ENCODE data around the gene PPIG. TPM values are rescaled to one million over a fixed set of nuclear protein-coding genes. Genes with fewer than 3 reads are reported as not detected.

The PPIG gene
- total and polyA plus RNA-seq, 9 of the 15 experiments (the other 6 are each of a cell fraction or from before 2014, with no cell fraction given) = 52.5 to 166 (median 124) TPM

GRCh38 chr2:169656164-169656563 lies 72.0 kb downstream of the PPIG start (continued):
- no peak for TF ChIP-seq TCF3 (CRISPR knock-in tag; IDR thresholded peaks at IDR 0.05)
- TF ChIP-seq, protein P1, sequence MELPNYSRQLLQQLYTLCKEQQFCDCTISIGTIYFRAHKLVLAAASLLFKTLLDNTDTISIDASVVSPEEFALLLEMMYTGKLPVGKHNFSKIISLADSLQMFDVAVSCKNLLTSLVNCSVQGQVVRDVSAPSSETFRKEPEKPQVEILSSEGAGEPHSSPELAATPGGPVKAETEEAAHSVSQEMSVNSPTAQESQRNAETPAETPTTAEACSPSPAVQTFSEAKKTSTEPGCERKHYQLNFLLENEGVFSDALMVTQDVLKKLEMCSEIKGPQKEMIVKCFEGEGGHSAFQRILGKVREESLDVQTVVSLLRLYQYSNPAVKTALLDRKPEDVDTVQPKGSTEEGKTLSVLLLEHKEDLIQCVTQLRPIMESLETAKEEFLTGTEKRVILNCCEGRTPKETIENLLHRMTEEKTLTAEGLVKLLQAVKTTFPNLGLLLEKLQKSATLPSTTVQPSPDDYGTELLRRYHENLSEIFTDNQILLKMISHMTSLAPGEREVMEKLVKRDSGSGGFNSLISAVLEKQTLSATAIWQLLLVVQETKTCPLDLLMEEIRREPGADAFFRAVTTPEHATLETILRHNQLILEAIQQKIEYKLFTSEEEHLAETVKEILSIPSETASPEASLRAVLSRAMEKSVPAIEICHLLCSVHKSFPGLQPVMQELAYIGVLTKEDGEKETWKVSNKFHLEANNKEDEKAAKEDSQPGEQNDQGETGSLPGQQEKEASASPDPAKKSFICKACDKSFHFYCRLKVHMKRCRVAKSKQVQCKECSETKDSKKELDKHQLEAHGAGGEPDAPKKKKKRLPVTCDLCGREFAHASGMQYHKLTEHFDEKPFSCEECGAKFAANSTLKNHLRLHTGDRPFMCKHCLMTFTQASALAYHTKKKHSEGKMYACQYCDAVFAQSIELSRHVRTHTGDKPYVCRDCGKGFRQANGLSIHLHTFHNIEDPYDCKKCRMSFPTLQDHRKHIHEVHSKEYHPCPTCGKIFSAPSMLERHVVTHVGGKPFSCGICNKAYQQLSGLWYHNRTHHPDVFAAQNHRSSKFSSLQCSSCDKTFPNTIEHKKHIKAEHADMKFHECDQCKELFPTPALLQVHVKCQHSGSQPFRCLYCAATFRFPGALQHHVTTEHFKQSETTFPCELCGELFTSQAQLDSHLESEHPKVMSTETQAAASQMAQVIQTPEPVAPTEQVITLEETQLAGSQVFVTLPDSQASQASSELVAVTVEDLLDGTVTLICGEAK (IDR thresholded peaks at IDR 0.05) = no peak
- TF ChIP-seq, protein P1 (CRISPR knock-in tag; IDR thresholded peaks at IDR 0.05) = no peak
- TF ChIP-seq HDAC2 (IDR thresholded peaks at IDR 0.05) = peak; percentile 34; the same call in 1 of the 2 replicates
